Colonic mucosa (tissue), 4 donors: ENCODE data around the gene PRKN. TPM values are rescaled to one million over a fixed set of nuclear protein-coding genes. Genes with fewer than 3 reads are reported as not detected.

Source experiments
- DNase-seq: peaks from one replicate; pipeline ENCODE4 v3.0.0-alpha.2; 2020
- H3K27ac ChIP-seq: fragments of 200-600 bp; one replicate; pipeline ENCODE4 v1.8.0; 2021
- H3K27me3 ChIP-seq: fragments of 200-600 bp; one replicate; pipeline ENCODE4 v1.8.0; 2021
- H3K36me3 ChIP-seq: fragments of 200-600 bp; one replicate; pipeline ENCODE4 v1.8.0; 2021
- H3K4me1 ChIP-seq: fragments of 200-600 bp; one replicate; pipeline ENCODE4 v1.8.0; 2021; ENCODE audit warnings: mild to moderate bottlenecking
- H3K4me3 ChIP-seq: fragments of 200-600 bp; one replicate; pipeline ENCODE4 v1.8.0; 2021
- H3K9ac ChIP-seq, 2 donors: one replicate each; pipeline ENCODE4 v1.7.0; 2013; ENCODE audit warnings: control low read depth in 2 of 2, low read depth in 2 of 2, low read length in 2 of 2
- H3K9me3 ChIP-seq: fragments of 200-600 bp; one replicate; pipeline ENCODE4 v1.8.0; 2021
- intact Hi-C: fragments of 100-400 bp; cut with DNase I; formaldehyde crosslinking; loops from one replicate; pipeline ENCODE4 v1.14.1; 2022
- total RNA-seq, 2 donors: library from RNA; stranded (reverse); fragmentation: NEBNext Ultra II Directional in 1 of 2; extraction: Animal tissue kit (Norgen Biotek cat#: 25700) in 1 of 2; gene quantifications; one replicate each; pipeline ENCODE4 v1.2.1, GENCODE V29; 2021
- TF ChIP-seq, protein P1 (sequence below): fragments of 200-600 bp; IDR thresholded peaks from one replicate; pipeline ENCODE4 v1.8.0; 2022; ENCODE audit warnings: antibody characterized with exemption, mild to moderate bottlenecking
- donor health status: healthy.
- donor health status: DM: no; HTN: no; CAD: no.
- donor health status: DM: no; HTN: no; CAD: no.

The PRKN gene
- total RNA-seq, 2 donors from 2014 or later, result 3.7 to 8.1 TPM

DNA sequence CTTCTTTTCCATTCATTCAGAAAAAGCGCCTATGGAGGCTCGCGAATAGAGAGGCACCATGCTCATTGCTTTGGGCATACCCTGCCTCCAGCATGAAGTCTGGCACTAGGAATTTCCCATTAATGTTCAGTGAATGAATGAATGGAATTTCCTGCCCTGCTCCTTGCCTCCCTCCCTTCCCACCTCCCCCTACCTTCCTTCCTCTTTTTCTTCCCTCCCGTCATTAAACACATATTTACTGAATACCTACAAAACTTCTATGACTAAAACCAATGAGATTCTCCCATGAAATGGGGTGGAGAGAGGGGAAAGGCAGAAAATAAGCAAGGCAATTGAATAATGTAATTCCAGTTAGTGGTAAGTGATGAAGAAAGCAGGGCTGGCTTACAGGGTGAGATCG, 1239.9 kb downstream of the PRKN start:
- TF ChIP-seq, protein P1, sequence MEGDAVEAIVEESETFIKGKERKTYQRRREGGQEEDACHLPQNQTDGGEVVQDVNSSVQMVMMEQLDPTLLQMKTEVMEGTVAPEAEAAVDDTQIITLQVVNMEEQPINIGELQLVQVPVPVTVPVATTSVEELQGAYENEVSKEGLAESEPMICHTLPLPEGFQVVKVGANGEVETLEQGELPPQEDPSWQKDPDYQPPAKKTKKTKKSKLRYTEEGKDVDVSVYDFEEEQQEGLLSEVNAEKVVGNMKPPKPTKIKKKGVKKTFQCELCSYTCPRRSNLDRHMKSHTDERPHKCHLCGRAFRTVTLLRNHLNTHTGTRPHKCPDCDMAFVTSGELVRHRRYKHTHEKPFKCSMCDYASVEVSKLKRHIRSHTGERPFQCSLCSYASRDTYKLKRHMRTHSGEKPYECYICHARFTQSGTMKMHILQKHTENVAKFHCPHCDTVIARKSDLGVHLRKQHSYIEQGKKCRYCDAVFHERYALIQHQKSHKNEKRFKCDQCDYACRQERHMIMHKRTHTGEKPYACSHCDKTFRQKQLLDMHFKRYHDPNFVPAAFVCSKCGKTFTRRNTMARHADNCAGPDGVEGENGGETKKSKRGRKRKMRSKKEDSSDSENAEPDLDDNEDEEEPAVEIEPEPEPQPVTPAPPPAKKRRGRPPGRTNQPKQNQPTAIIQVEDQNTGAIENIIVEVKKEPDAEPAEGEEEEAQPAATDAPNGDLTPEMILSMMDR, result no peak
- H3K4me3 ChIP-seq, result no peak overlapping the region
- no peaks in the 10 kb centered on the region for H3K27me3 ChIP-seq
- H3K4me1 ChIP-seq, result no peaks in the 10 kb centered on the region
- H3K9ac ChIP-seq, result no peak overlapping the region
- intact Hi-C loops, result no loop called here
- DNase-seq, result no peak
- no peaks in the 10 kb centered on the region for H3K9me3 ChIP-seq
- no peak overlapping the region for H3K27ac ChIP-seq
- no peaks in the 10 kb centered on the region for H3K36me3 ChIP-seq

GRCh38 chr6:161487217-161487531, 1240.4 kb downstream of the PRKN start:
- H3K4me3 ChIP-seq, result no peak overlapping the region
- no peak overlapping the region for H3K27ac ChIP-seq
- no peaks in the 10 kb centered on the region for H3K9me3 ChIP-seq
- intact Hi-C loops, result no loop called here
- H3K36me3 ChIP-seq, result no peaks in the 10 kb centered on the region
- DNase-seq, result no peak
- TF ChIP-seq, protein P1, result no peak
- H3K9ac ChIP-seq, result no peak overlapping the region
- H3K4me1 ChIP-seq, result no peaks in the 10 kb centered on the region
- no peaks in the 10 kb centered on the region for H3K27me3 ChIP-seq

- no peaks in the 10 kb centered on the region for H3K4me1 ChIP-seq
- H3K4me3 ChIP-seq, result no peak overlapping the region
- TF ChIP-seq, protein P1, result no peak
- no peaks in the 10 kb centered on the region for H3K27me3 ChIP-seq
- H3K9ac ChIP-seq, result no peak overlapping the region
- DNase-seq, result no peak
- no peaks in the 10 kb centered on the region for H3K36me3 ChIP-seq
- intact Hi-C loops, result no loop called here
- no peaks in the 10 kb centered on the region for H3K9me3 ChIP-seq
- no peak overlapping the region for H3K27ac ChIP-seq
Measured at GRCh38 chr6:161486361-161487216, 1241.0 kb downstream of the PRKN start.

DNA sequence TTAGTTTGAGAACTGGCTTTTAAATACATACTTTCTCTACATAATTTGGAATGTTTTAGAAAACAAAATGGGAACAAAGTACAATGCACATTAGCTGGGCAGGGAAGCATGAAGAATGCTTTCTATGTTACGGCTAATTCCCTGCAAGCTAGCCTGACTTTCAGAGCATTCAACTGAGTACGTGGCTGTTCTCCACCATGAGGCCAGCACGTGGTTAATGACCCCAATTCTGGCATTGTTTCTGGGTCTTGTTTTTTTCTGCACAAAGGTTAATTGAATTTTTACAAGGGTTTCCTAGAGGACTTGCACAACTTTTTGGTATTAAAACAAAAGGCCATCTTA, 1245.1 kb downstream of the PRKN start:
- TF ChIP-seq, protein P1, result no peak
- Histone ChIP-seq H3K27ac (no peak overlapping the region), H3K9me3 (no peaks in the 10 kb centered on the region), H3K36me3 (no peaks in the 10 kb centered on the region), H3K9ac (no peak overlapping the region), H3K4me1 (no peaks in the 10 kb centered on the region), H3K27me3 (no peaks in the 10 kb centered on the region), H3K4me3 (no peak overlapping the region)
- intact Hi-C loops, result no loop called here
- no peak for DNase-seq

- intact Hi-C loops, result no loop called here
- Histone ChIP-seq H3K27me3 (no peaks in the 10 kb centered on the region), H3K9ac (no peak overlapping the region), H3K4me1 (no peaks in the 10 kb centered on the region), H3K27ac (no peak overlapping the region), H3K4me3 (no peak overlapping the region), H3K36me3 (no peaks in the 10 kb centered on the region), H3K9me3 (no peaks in the 10 kb centered on the region)
- no peak for DNase-seq
- TF ChIP-seq, protein P1, result no peak
Measured at GRCh38 chr6:161481786-161482516, 1245.6 kb downstream of the PRKN start.
